ENCODE measurements around the gene PTHLH. TPM values are rescaled to one million over a fixed set of nuclear protein-coding genes. Genes with fewer than 3 reads are reported as not detected.
A peak's percentile ranks its signal among the peaks of the same experiment; 100 is the strongest.

Gene PTHLH
- polyA plus RNA-seq, 1 donor (not counting 4 experiments of a cell fraction or from before 2014, with no cell fraction given) = 775 TPM

GRCh38 chr12:27974735-27975221, 2.2 kb upstream of the PTHLH start:
- DNase-seq (ENCODE audit: low read depth, low spot score) = no peak
- H3K27ac ChIP-seq (ENCODE audit: control insufficient read depth, insufficient read depth, low read length) = peak overlapping the region; percentile 99
- TF ChIP-seq CTCF (optimal IDR thresholded peaks at IDR 0.05 in 1 of 3, IDR thresholded peaks at IDR 0.05 in 1 of 3, conservative IDR thresholded peaks at IDR 0.05 in 1 of 3; ENCODE audit: extremely low read depth in 1 of 3, insufficient read depth in 2 of 3, low read length in 3 of 3) (no peak), EZH2 (IDR thresholded peaks at IDR 0.05; ENCODE audit: low read length) (no peak)
- peak overlapping the region; percentile 96 for H3K9ac ChIP-seq (ENCODE audit: control insufficient read depth, extremely low read depth, insufficient read depth, low read length)
- no peak for FAIRE-seq
- peaks cover 56% of the 10 kb centered on the region for H3K4me1 ChIP-seq (ENCODE audit: control insufficient read depth, extremely low read depth, insufficient read depth, low read length)
- no peaks in the 10 kb centered on the region for H4K20me1 ChIP-seq (ENCODE audit: control insufficient read depth, extremely low read depth, insufficient read depth, low read length)
- peak overlapping the region; percentile 50 for H3K4me2 ChIP-seq (ENCODE audit: control insufficient read depth, extremely low read depth, insufficient read depth, low read depth, low read length)
- H3K9me3 ChIP-seq (ENCODE audit: control insufficient read depth, low read depth, low read length) = no peaks in the 10 kb centered on the region
- H3K79me2 ChIP-seq (ENCODE audit: control insufficient read depth, insufficient read depth, low read length) = peaks cover 17% of the 10 kb centered on the region
- dilution Hi-C loops (cut with MboI; ENCODE audit: extremely low pct_ligation_motif_present, low sequenced_read_pairs) = no loop called here
- H3K9me1 ChIP-seq (ENCODE audit: control insufficient read depth, extremely low read depth, insufficient read depth, low read length) = no peaks in the 10 kb centered on the region
- H3K4me3 ChIP-seq (ENCODE audit: control insufficient read depth in 2 of 3, extremely low read depth in 1 of 3, insufficient read depth in 2 of 3, low read depth in 1 of 3, low read length in 3 of 3) = peak overlapping the region; percentile 21 to 43 (median 40)
- no peak overlapping the region for H2AFZ ChIP-seq (ENCODE audit: control insufficient read depth, low read length)
- no peaks in the 10 kb centered on the region for H3K27me3 ChIP-seq (ENCODE audit: control insufficient read depth, extremely low read depth, insufficient read depth, low read length)
- H3K36me3 ChIP-seq (ENCODE audit: control insufficient read depth in 2 of 2, extremely low read depth in 1 of 2, insufficient read depth in 2 of 2, low read length in 2 of 2) = peaks cover 0 to 7% of the 10 kb centered on the region in 2 experiments

GRCh38 chr12:27973487-27973890, 956 bp upstream of the PTHLH start:
- H3K9me1 ChIP-seq (ENCODE audit: control insufficient read depth, extremely low read depth, insufficient read depth, low read length) = no peaks in the 10 kb centered on the region
- H3K9me3 ChIP-seq (ENCODE audit: control insufficient read depth, low read depth, low read length) = no peaks in the 10 kb centered on the region
- FAIRE-seq = peak; percentile 88
- H3K4me2 ChIP-seq (ENCODE audit: control insufficient read depth, extremely low read depth, insufficient read depth, low read depth, low read length) = peak overlapping the region; percentile 50
- H2AFZ ChIP-seq (ENCODE audit: control insufficient read depth, low read length) = no peak overlapping the region
- H3K27me3 ChIP-seq (ENCODE audit: control insufficient read depth, extremely low read depth, insufficient read depth, low read length) = no peaks in the 10 kb centered on the region
- peaks cover 52% of the 10 kb centered on the region for H3K4me1 ChIP-seq (ENCODE audit: control insufficient read depth, extremely low read depth, insufficient read depth, low read length)
- peak overlapping the region in 2 of 3 experiments; percentile 19 to 34 for H3K4me3 ChIP-seq (ENCODE audit: control insufficient read depth in 2 of 3, extremely low read depth in 1 of 3, insufficient read depth in 2 of 3, low read depth in 1 of 3, low read length in 3 of 3)
- peaks cover 0 to 7% of the 10 kb centered on the region in 2 experiments for H3K36me3 ChIP-seq (ENCODE audit: control insufficient read depth in 2 of 2, extremely low read depth in 1 of 2, insufficient read depth in 2 of 2, low read length in 2 of 2)
- peak overlapping the region; percentile 99 for H3K27ac ChIP-seq (ENCODE audit: control insufficient read depth, insufficient read depth, low read length)
- peak overlapping the region; percentile 96 for H3K9ac ChIP-seq (ENCODE audit: control insufficient read depth, extremely low read depth, insufficient read depth, low read length)
- H4K20me1 ChIP-seq (ENCODE audit: control insufficient read depth, extremely low read depth, insufficient read depth, low read length) = no peaks in the 10 kb centered on the region
- dilution Hi-C loops (cut with MboI; ENCODE audit: extremely low pct_ligation_motif_present, low sequenced_read_pairs) = no loop called here
- no peak for DNase-seq (ENCODE audit: low read depth, low spot score)
- H3K79me2 ChIP-seq (ENCODE audit: control insufficient read depth, insufficient read depth, low read length) = peaks cover 30% of the 10 kb centered on the region
- TF ChIP-seq EZH2 (IDR thresholded peaks at IDR 0.05; ENCODE audit: low read length) (no peak), CTCF (optimal IDR thresholded peaks at IDR 0.05 in 1 of 3, IDR thresholded peaks at IDR 0.05 in 1 of 3, conservative IDR thresholded peaks at IDR 0.05 in 1 of 3; ENCODE audit: extremely low read depth in 1 of 3, insufficient read depth in 2 of 3, low read length in 3 of 3) (no peak)
